COLO668 (cell line): ENCODE measurements around the gene EMC1.
"Not testable (repeated sequence)": the region's sequence is repeated elsewhere in the genome, so short reads cannot be mapped to it uniquely, and the experiment has no call there.

Source experiments
- DNase-seq: peaks from one replicate; lab custom pipeline; 2025; ENCODE audit not compliant: unreplicated experiment; lab: John Stamatoyannopoulos, UW

The EMC1 gene

DNA sequence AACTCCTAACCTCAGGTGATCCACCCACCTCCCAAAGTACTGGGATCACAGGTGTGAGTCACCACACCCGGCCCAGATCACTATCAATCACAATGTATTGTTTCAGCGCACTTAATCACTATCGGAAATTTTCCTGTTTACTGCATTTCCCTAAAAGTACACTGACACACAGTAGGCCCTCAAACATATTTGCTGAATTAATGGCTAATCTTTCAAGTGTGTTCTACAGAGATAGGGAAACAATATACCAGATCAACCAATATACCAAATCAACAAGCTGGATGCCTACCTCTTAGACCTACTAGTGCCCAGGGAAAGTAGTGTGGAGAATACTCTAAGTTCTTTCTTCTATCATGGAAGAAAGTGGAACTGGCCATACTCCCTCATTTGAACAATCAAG is 58.3 kb downstream of the EMC1 start:
- no peak for DNase-seq

DNA sequence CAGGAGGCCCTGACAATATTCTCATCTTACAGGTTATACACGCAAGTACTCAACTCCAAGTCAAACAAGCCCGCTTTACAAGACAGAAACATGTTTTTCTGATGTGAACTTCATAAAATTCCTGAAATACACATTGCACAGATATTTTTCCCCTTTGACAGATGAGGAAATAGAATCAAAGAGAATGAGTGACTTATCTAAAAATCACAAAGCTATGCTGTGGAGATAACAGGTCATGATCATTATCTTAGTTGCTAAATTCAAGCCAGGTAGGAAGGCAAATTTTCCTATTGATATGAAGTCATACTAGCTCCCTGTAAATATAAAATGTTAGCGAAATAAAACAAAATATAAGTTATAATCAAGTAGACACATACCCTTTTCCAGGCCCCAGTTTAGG is 59.5 kb downstream of the EMC1 start:
- no peak for DNase-seq

DNA sequence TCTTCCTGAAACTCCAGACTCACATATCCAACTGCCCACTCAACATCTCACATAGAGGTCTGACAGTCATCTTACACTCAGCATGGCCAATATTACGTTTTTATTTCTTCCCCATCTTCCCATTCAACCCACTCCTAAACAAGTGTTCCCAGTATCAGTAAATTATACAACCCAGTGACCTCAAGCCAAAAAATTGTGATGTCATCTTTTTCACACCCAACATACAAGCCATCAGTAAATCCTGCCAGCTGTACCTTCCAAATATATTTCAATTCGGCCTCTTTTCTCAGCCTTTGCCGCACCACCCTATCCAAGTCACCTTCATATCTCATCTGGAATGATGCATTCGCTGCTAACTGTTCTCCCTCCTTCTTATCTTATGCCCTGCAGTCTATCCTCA is 60.9 kb downstream of the EMC1 start:
- no peak for DNase-seq

DNA sequence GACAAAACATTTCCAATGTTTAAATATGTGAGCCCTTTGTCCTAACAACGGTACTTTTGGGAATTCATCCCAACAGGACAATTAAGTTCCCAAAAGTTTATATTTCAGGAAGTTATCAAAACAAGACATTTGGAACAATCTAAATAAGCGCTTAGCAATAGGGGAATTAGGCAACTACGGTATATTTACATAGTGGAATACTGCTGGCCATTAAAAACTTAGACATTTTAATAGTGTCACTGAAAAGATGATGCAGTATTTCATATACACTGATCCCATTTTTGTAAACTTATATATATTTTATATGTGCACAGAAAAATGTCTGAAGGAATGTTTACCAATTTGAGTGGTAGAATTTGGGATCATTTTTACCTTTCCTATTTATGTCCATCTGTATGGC is 62.1 kb downstream of the EMC1 start:
- no peak for DNase-seq

DNA sequence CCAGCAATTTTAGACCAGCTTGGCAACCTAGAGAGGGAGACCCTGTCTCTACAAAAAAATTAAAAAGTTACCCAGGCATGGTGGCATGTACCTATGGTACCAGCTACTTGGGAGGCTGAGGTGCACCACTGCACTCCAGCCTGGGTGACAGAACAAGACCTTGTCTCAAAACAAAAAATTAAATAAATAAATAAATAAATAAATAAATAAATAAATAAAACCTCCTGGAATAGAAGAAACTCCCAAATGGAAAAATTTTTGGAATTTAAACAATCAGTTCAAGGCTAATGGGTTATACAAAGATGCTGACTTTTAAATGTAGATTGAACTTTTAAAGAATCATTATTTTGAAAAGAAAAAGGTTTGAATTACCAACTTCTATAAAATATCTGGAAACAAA is 63.5 kb downstream of the EMC1 start:
- no peak for DNase-seq

DNA sequence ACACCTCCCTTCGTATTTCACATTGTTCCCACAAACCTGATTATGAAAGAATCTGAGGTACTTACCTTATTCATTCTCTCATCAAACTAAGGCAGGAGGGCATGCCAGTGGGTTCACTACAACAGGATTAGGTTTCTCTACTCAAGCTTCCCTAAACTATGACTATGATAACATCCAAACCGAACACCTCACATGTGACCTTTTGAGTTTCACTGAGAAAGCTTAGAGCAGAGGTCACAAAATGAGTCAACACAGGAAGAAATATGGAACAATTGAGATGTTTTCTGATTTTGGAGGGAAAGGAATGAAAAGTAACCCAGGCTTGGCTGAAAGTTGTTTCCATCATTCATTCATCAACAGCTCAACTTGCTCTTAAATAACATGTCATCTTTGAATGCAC is 65.3 kb downstream of the EMC1 start:
- no peak for DNase-seq

DNA sequence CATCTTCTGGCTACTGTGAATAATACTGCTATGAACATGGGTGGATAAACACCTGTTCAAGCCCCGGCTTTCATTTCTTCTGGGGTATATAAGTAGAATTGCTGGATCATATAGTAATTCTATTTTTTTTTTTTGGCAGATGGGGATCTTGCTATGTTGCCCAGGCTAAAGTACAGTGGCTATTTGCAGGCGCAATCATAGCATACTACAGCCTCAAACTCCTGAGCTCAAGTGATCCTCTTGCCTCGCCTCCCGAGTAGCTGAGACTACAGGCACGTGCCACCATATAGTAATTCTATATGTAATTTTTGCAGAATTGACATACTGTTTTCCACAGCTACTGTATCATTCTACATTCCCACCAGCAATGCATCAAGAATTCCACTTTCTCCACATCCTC is 69.1 kb downstream of the EMC1 start:
- no peak for DNase-seq

DNA sequence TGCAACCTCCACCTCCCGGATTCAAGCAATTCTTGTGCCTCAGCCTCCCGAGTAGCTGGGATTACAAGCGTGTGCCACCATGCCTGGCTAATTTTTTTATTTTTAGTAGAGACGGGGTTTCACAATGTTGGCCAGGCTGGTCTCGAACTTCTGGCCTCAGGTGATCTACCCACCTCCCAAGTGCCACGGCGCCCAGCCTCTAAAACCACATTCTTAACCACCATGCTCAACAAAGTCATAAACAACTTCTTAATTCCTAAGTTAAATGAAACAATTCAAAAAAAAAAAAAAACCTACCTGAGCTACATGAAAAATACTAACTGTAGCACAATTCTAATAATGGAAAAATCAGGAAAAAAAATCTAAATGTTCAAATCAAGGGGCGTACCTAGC is 71.1 kb downstream of the EMC1 start:
- DNase-seq, result not testable (repeated sequence)

DNA sequence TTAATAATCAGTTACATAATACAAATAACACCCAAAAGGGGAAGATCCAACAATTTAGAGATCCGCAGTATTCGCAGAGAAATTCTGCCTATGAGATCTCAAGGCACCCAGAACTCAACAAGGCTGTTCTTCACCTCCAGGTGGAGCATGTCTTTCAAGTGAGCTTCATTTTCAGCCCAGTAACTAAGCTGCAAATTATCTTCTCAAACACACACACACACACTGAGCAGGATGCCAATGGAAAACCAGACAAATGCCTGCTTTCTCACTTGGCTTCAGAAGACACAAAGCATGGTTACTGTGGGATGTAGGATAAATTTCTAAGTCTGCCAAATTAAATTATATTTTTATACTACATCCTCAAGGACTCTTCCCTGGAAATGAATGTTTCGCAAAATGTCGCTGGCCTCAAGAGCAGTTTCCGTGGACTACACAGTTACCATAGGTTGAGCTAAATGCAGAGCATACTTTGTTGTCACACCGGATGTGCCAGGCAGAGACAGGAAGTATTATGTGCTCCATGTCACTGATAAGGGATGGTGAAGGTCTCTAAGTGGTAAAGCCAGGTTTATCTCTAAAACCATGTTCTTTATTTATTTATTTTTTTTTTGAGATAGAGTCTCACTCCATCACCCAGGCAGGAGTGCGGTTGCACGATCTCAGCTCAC is 71.6 kb downstream of the EMC1 start:
- no peak for DNase-seq

DNA sequence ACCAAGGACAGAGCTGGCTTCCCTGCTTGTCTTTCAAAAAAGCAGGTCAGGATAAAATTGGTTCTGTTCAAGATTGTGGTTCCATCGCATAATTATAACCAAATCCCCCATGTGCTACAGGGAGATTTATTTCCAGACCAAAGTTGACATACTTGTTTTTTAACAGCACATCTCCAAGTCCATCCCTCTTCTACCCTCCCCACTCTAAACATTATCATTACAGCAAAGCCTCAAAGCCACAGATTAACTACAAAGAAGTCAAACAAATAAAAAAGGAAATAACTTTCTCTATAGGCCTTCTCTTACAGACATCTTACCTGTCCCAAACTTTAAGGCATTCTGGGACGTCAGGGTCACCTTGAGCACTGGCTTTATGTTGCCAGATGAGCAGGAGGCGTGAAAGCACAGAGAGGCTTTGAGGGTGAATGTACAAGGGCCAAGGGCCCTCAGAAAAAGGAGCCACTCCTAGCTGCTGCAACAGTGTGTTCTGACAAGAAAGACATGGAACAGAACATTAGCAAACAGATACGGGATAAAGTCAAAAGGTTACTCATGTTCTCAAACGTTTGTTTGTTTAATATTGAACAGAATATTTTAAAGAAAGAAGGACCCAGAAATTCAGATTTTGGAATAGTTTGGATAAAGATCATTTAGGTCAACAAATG is 72.5 kb downstream of the EMC1 start:
- no peak for DNase-seq

DNA sequence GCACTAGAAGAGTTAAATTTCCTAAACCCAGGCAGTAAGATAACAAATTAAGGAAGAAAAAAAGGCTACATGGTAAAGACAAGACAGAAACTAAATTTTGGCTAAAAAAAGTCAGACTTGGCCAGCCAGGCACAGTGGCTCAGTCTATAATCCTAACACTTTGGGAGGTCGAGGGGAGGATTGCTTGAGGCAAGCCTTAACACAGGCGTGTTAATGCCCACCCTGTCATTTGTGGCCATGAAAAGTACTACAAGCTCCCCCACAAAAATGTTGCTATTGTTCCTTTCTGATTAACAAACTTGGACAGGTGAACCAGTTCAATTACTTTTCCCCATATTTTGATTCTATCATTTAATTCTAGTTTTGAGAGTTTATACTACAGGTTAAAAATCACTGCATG is 73.5 kb downstream of the EMC1 start:
- DNase-seq, result no peak

DNA sequence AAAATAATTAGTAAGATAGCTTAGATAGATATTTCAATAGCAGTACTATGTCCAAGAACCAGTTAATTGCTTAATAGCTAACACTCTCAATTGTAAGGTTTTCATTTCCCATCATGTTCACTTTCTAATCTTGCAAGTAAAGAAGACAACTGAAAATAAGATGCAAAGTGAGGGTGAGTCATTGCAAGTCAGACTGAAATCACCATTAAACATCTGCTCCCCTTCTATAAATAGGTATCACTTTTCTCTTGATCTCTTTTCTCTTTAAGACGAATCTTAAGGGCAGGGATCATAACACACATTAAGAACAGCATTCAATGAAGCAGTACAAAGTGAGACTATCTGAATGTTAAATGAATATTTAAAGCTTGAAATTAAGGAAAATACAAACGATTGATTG is 81.7 kb downstream of the EMC1 start:
- no peak for DNase-seq

DNA sequence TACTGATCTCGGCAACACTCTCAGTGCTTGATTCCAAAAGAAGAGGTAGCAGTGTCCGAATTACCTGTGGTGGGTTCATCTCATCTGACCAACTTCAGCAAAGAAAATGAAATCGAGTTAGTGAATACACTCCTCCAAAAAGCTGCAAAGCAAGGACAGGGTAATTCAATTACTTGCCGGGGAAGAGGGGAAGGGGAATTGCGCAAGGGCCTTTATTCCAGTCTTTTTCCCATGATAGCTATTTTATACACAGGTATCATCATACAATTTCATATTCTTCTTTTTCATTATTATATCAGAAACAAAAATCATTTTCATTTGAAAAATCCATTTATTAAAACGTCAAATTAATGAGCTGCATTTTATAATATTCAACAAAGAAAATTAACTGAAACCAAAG is 84.2 kb downstream of the EMC1 start:
- DNase-seq, result no peak

DNA sequence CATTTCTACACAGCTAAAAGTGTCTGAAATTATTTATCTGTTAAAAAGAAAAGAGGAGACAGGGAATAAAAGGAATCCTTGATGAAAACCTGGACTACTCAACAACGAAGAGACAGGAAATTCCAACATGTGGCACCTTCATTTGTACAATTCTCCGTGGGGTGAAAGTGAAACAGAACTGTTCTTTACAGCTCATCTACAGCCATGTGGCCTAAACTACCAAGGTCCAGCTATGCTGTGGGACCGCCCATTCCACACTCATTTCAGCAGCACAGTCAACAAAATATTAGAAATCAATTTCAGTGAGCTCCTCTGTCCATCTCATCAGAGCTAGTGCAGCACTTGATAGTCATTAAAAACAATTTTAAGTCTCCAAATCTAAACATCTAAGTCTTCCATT is 85.3 kb downstream of the EMC1 start:
- no peak for DNase-seq
